Measurements from ENCODE around the gene LINGO3.

LINGO3 gene

DNA sequence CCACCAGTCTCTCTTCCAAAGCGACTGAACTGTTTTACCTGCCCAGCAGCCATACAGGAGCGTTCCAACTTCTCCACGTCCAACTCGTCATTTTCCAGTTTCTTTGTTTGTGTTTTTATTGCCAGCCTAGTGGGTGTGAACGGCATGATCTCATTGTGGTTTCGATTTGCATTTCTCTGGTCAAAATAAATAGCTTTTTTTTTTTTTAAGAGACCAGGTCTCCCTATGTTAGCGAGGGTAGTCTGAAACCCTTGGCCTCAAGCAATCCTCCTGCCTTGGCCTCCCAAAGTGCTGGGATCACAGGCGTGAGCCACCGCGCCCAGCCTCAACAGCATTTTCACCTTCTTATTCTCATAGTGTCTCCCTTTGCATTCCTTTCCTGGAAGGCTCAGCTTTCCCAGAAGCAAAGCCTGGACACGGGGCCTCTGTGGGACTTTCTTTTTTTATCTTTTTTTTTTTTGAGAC is 47.6 kb downstream of the LINGO3 start:
- no peak overlapping the region for H3K27ac ChIP-seq (ENCODE audit: low read depth, low read length)
- H3K9me3 ChIP-seq (ENCODE audit: low read length): no peaks in the 10 kb centered on the region
- no peak overlapping the region for H3K4me3 ChIP-seq (ENCODE audit: low read depth in 1 of 2, low read length in 2 of 2)
- peaks cover 0 to 5% of the 10 kb centered on the region in 2 donors for H3K27me3 ChIP-seq (ENCODE audit: control insufficient read depth in 1 of 2, insufficient read depth in 2 of 2, low read length in 2 of 2)
- no peaks in the 10 kb centered on the region for H3K36me3 ChIP-seq (ENCODE audit: insufficient read depth, low read length)
- H3K4me1 ChIP-seq (ENCODE audit: insufficient read depth, low read length): no peaks in the 10 kb centered on the region
- no peak overlapping the region for H3K9ac ChIP-seq (ENCODE audit: low read length)

DNA sequence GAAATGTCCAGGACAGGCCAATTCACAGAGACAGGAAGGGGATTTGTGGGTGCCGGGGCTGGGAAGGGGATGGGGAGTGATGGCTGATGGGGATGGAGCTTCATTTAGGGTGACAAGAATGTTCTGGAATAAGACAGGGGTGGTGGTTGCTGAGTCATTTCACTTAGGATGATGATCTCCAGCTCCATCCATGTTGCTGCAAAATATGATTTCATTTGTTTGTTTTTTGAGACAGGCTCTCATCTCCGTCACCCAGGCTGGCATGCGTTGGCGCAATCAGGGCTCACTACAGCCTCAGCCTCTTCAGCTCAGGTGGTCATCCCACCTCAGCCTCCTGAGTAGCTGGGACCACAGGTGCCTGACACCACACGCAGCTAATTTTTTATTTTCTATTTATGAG is 48.6 kb downstream of the LINGO3 start:
- peaks cover 0 to 9% of the 10 kb centered on the region in 2 donors for H3K27me3 ChIP-seq (ENCODE audit: control insufficient read depth in 1 of 2, insufficient read depth in 2 of 2, low read length in 2 of 2)
- no peak overlapping the region for H3K27ac ChIP-seq (ENCODE audit: low read depth, low read length)
- no peaks in the 10 kb centered on the region for H3K36me3 ChIP-seq (ENCODE audit: insufficient read depth, low read length)
- H3K4me1 ChIP-seq (ENCODE audit: insufficient read depth, low read length): no peaks in the 10 kb centered on the region
- no peak overlapping the region for H3K4me3 ChIP-seq (ENCODE audit: low read depth in 1 of 2, low read length in 2 of 2)
- no peaks in the 10 kb centered on the region for H3K9me3 ChIP-seq (ENCODE audit: low read length)
- no peak overlapping the region for H3K9ac ChIP-seq (ENCODE audit: low read length)
